OCI-LY1 (cell line): ENCODE data around the gene CACNG3.
A peak's percentile ranks its signal among the peaks of the same experiment; 100 is the strongest.

ENCODE experiments used
- H2AFZ ChIP-seq: fragments of 200-600 bp; sonication (generic), shearing (Covaris generic); 2 replicates; pipeline ENCODE4 v1.6.0; 2014; ENCODE audit warnings: antibody characterized with exemption, mild to moderate bottlenecking, low read length
- H3F3A ChIP-seq: fragments of 200-600 bp; sonication (generic), shearing (Covaris generic); 2 replicates; pipeline ENCODE4 v1.6.0; 2014; ENCODE audit warnings: mild to moderate bottlenecking, antibody characterized with exemption, low read length, moderate library complexity; ENCODE audit not compliant: insufficient read depth
- H3K27ac ChIP-seq: fragments of 200-600 bp; sonication (generic); 2 replicates; pipeline ENCODE4 v1.5.1; 2014; ENCODE audit warnings: low read length, mixed run types, mild to moderate bottlenecking, low read depth; ENCODE audit not compliant: poor library complexity, severe bottlenecking
- H3K27me3 ChIP-seq: fragments of 200-600 bp; sonication (generic); 2 replicates; pipeline ENCODE4 v1.6.0; 2014; ENCODE audit warnings: antibody characterized with exemption, mild to moderate bottlenecking, low read length, moderate library complexity; ENCODE audit not compliant: insufficient read depth
- H3K36me3 ChIP-seq: fragments of 200-600 bp; sonication (generic); 2 replicates; pipeline ENCODE4 v1.6.1; 2014; ENCODE audit warnings: mild to moderate bottlenecking, antibody characterized with exemption, low read length, moderate library complexity, mixed read lengths; ENCODE audit not compliant: insufficient read depth
- H3K4me1 ChIP-seq: fragments of 200-600 bp; sonication (generic); 2 replicates; pipeline ENCODE4 v1.5.1; 2014; ENCODE audit warnings: mild to moderate bottlenecking, low read length, moderate library complexity; ENCODE audit not compliant: insufficient read depth, severe bottlenecking
- H3K4me2 ChIP-seq: fragments of 200-600 bp; sonication (generic), shearing (Covaris generic); 2 replicates; pipeline ENCODE4 v1.6.1; 2014; ENCODE audit warnings: low read length
- H3K4me3 ChIP-seq: fragments of 200-600 bp; sonication (generic); 2 replicates; pipeline ENCODE4 v1.5.1; 2014; ENCODE audit warnings: low read length, low read depth, mild to moderate bottlenecking, mixed read lengths; ENCODE audit not compliant: poor library complexity, severe bottlenecking
- H3K79me2 ChIP-seq: fragments of 200-600 bp; shearing (Covaris generic); 2 replicates; pipeline ENCODE4 v1.6.1; 2016; ENCODE audit warnings: mixed run types, low read length, mixed read lengths; ENCODE audit not compliant: insufficient read depth
- H3K9ac ChIP-seq: fragments of 200-600 bp; sonication (generic), shearing (Covaris generic); 2 replicates; pipeline ENCODE4 v1.6.1; 2014; ENCODE audit warnings: mild to moderate bottlenecking, low read length, mixed read lengths
- H3K9me2 ChIP-seq: fragments of 200-600 bp; sonication (generic), shearing (Covaris generic); 2 replicates; pipeline ENCODE4 v1.6.1; 2014; ENCODE audit warnings: low read depth, mild to moderate bottlenecking, low read length, mixed read lengths
- H3K9me3 ChIP-seq: fragments of 200-600 bp; shearing (Covaris generic); 2 replicates; pipeline ENCODE4 v1.6.1; 2014; ENCODE audit warnings: low read length, mixed read lengths
- H4K20me1 ChIP-seq: fragments of 200-600 bp; sonication (generic), shearing (Covaris generic); 2 replicates; pipeline ENCODE4 v1.6.0; 2016; ENCODE audit warnings: mild to moderate bottlenecking, low read length; ENCODE audit not compliant: insufficient read depth
- CTCF ChIP-seq: fragments of 200-600 bp; sonication (generic), shearing (Covaris generic); IDR thresholded peaks from 2 replicates; pipeline ENCODE4 v1.5.1; 2017; ENCODE audit warnings: mild to moderate bottlenecking, antibody characterized with exemption, low read length, moderate library complexity, mixed read lengths
- EZH2 ChIP-seq: fragments of 200-600 bp; sonication (generic), shearing (Covaris generic); IDR thresholded peaks from 2 replicates; pipeline ENCODE4 v1.8.0; 2017; ENCODE audit warnings: borderline replicate concordance, mixed run types, mild to moderate bottlenecking, antibody characterized with exemption, low read length, moderate library complexity, mixed read lengths

The CACNG3 gene

GRCh38 chr16:24246911-24247607, 9.1 kb upstream of the CACNG3 start:
- Histone ChIP-seq H3K27ac (no peak overlapping the region), H3K9ac (no peak overlapping the region), H3K36me3 (no peaks in the 10 kb centered on the region), H3K4me2 (no peak overlapping the region), H3K4me1 (no peaks in the 10 kb centered on the region), H3K27me3 (no peaks in the 10 kb centered on the region), H2AFZ (no peak overlapping the region), H3K9me3 (no peaks in the 10 kb centered on the region), H3K79me2 (no peaks in the 10 kb centered on the region), H4K20me1 (no peaks in the 10 kb centered on the region), H3K9me2 (no peaks in the 10 kb centered on the region), H3K4me3 (no peak overlapping the region), H3F3A (no peaks in the 10 kb centered on the region)
- TF ChIP-seq CTCF (no peak), EZH2 (no peak)

DNA sequence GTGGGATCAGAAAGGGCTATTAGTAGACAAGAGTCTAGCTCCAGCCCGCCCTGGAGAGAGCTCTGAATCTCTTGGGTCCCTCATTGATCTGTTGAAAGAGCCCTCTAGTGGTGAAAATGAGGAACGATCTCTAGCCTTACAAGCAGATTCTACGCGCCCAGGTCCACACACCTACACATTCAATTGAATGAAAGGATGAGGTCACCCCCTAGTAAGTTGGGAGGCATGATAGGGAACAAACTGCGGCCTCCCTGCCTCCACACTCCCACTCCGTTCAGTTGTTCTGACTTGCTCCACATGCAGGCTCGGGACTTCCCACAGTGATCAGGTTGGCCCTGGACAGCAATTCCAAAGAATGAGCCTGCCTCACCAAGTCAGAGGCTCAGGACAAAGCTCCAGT, 2.9 kb upstream of the CACNG3 start:
- Histone ChIP-seq H3K27ac (no peak overlapping the region), H3K79me2 (no peaks in the 10 kb centered on the region), H3K36me3 (no peaks in the 10 kb centered on the region), H3K4me3 (no peak overlapping the region), H3K27me3 (no peaks in the 10 kb centered on the region), H3K4me1 (no peaks in the 10 kb centered on the region), H3K4me2 (no peak overlapping the region), H4K20me1 (no peaks in the 10 kb centered on the region), H3F3A (no peaks in the 10 kb centered on the region), H3K9me3 (no peaks in the 10 kb centered on the region), H2AFZ (no peak overlapping the region), H3K9ac (no peak overlapping the region), H3K9me2 (no peaks in the 10 kb centered on the region)
- TF ChIP-seq CTCF = peak; percentile 72
- no peak for TF ChIP-seq EZH2

- no peaks in the 10 kb centered on the region for H3F3A ChIP-seq
- H3K4me2 ChIP-seq = no peak overlapping the region
- H3K27me3 ChIP-seq = peaks cover 6% of the 10 kb centered on the region; the same call in 1 of the 2 replicates
- H3K9me3 ChIP-seq = no peaks in the 10 kb centered on the region
- no peaks in the 10 kb centered on the region for H3K9me2 ChIP-seq
- no peak overlapping the region for H3K9ac ChIP-seq
- H2AFZ ChIP-seq = no peak overlapping the region
- H3K4me3 ChIP-seq = no peak overlapping the region
- H3K27ac ChIP-seq = no peak overlapping the region
- H3K4me1 ChIP-seq = no peaks in the 10 kb centered on the region
- H4K20me1 ChIP-seq = no peaks in the 10 kb centered on the region
- TF ChIP-seq EZH2 (no peak), CTCF (no peak)
- no peaks in the 10 kb centered on the region for H3K79me2 ChIP-seq
- H3K36me3 ChIP-seq = no peaks in the 10 kb centered on the region
Observed at GRCh38 chr16:24257958-24258357, 1.8 kb downstream of the CACNG3 start.
